GM21447 (cell line): ENCODE data around the gene INPP5E.

Experiments used
- ATAC-seq: cut with Tn5 transposase; IDR thresholded peaks from one replicate; pipeline ENCODE4 v1.9.1; 2021; ENCODE audit not compliant: unreplicated experiment

The INPP5E gene

DNA sequence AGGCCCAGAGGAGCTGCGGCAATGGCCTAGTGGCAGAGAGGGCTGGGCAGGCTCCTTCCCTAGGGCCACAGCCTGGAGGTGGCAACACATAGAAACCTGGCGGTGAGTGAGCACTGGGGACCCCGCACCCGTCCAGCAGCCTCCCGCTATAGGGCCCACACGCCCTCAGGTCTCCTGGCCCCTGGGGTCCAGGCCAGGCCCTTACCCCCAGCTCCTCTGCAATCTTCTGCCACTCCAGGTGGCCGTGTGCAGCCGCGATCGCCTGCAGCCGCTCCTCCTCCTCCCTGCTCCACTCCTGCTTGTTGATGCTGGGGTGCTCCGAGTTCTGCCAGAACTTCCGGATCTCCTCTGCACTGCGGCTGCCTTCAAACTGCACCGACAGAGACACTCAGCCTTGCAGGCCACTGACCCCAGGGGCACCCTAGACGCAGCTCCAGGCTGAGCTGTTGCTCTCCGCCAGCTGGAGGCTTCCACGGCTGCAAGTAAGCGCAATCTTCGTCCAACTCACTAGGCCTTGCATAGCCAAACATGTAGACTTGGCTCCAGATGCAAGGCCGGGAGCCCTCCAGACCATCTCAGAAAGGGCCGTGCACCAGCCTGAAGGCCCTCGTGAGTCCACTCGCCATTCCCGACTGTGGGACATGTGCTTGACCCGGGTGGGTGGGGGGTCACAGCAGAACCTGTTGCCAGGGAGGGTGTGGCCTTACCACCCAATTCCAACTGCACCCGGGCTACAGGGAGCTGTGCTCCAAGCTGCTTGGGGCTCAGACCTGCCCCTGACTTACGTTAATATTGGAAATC lies 47.7 kb downstream of the INPP5E start:
- no peak for ATAC-seq

DNA sequence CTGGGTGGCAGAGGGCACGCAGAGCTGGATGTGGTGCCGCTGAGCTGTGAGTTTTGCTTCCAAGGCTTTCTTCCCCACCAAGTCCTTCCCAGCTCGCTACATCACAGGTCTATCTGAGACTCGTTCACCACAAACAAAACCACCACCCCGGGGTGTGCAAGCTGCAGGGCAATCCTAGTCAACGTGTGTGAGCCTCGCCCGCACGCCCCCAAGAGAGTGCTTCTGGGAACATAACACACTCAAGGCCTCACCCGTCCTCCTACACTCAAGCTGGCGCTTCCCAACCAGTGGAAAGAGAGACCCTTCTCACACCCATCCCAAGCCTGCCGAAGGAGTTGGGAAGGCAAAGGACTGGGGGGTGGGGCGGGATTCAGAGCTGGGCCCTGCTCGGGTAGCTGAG lies 50.2 kb downstream of the INPP5E start:
- ATAC-seq = no peak

GRCh38 chr9:136387217-136387616 lies 52.4 kb downstream of the INPP5E start:
- no peak for ATAC-seq

DNA sequence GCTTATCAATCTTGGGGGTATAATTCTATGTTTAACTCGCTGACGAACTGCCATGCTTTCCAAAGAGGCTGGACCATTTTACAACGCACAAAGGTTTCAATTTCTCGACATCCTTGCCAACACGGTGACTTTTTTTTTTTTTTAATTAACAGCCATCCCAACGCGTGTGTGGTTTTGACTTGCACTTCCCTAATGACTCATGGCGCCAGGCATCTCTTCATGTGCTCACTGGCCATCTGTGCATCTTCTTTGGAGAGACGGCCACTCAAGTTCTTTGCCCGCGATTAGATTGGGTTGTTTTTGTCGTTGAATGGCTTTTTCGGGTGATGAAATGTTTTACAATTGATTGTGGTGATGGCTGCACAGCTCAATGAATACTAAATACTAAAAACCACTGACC lies 53.6 kb downstream of the INPP5E start:
- no peak for ATAC-seq

GRCh38 chr9:136385015-136385414 lies 54.6 kb downstream of the INPP5E start:
- ATAC-seq = no peak

- ATAC-seq = no peak
These were observed 56.2 kb downstream of the INPP5E start for GRCh38 chr9:136383436-136383835.

DNA sequence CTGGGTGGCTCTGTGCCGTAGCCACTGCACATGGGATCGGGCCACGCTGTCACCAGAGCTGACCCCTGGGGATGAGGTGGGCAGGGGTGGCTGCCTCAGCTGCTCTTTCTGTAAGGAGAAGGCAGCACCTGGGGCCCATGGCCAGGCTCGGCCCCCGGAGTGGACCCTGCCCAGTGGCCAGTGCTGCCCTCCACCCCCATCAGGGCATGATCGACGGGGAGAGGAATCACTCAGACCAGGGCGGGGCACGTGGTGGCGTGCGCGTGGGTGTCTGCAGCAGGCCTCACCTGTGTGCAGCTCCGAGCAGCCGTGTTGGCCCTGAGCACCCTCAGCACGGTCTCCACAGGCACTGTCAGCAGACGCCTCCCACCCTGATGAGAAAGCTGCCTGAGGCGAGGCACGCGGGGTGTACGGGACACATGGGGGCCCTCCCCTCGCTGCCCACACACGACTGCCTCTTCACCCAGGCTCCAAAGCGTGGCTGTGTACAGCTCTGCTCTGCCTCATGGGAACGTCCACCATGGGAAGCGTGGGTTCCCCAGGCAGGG lies 57.6 kb downstream of the INPP5E start:
- no peak for ATAC-seq

- ATAC-seq = no peak
These were observed 58.3 kb downstream of the INPP5E start for GRCh38 chr9:136381311-136381710.

GRCh38 chr9:136380381-136380780 lies 59.3 kb downstream of the INPP5E start:
- ATAC-seq = no peak

GRCh38 chr9:136379891-136380290 lies 59.8 kb downstream of the INPP5E start:
- ATAC-seq = no peak

- no peak for ATAC-seq
These were observed 60.2 kb downstream of the INPP5E start for GRCh38 chr9:136379401-136379800.

GRCh38 chr9:136379003-136379287 lies 60.7 kb downstream of the INPP5E start:
- ATAC-seq = no peak
